WTC11 (cell line): Measurements from ENCODE around the gene OR2F2. TPM values are rescaled to one million over a fixed set of nuclear protein-coding genes. Genes with fewer than 3 reads are reported as not detected.
A peak's percentile ranks its signal among the peaks of the same experiment; 100 is the strongest.

ENCODE experiments used
- ATAC-seq: fragments of 200-7000 bp; cut with Tn5 transposase; 2 replicates; pipeline ENCODE4 v1.10.0; 2021; ENCODE audit warnings: mild to moderate bottlenecking, moderate library complexity
- CTCF ChIA-PET: fragments of 300-600 bp; sonication (Branson Sonifier 250); formaldehyde crosslinking; loops from one replicate; lab custom pipeline; 2021; ENCODE audit warnings: antibody characterized with exemption; lab: Charles Lee
- POLR2A ChIA-PET: fragments of 350-600 bp; sonication (Branson Sonifier 250); formaldehyde crosslinking; loops from one replicate; lab custom pipeline; 2021; ENCODE audit warnings: antibody characterized with exemption; lab: Charles Lee
- DNase-seq: peaks from one replicate; pipeline ENCODE4 v3.0.0; 2021; ENCODE audit warnings: low spot score
- H3K27ac Mint-ChIP-seq: 2 replicates; pipeline ENCODE4 v1.8.0; 2021; ENCODE audit warnings: mixed read lengths
- H3K27me3 Mint-ChIP-seq: 2 replicates; pipeline ENCODE4 v1.8.0; 2021; ENCODE audit warnings: low read depth, mild to moderate bottlenecking, moderate library complexity, mixed read lengths
- H3K36me3 Mint-ChIP-seq: 2 replicates; pipeline ENCODE4 v1.8.0; 2021; ENCODE audit warnings: mixed read lengths
- H3K4me1 Mint-ChIP-seq: 2 replicates; pipeline ENCODE4 v1.8.0; 2022; ENCODE audit warnings: mixed read lengths
- H3K4me3 Mint-ChIP-seq: 2 replicates; pipeline ENCODE4 v1.8.0; 2021; ENCODE audit warnings: mild to moderate bottlenecking, moderate library complexity, mixed read lengths
- H3K9me3 Mint-ChIP-seq: 2 replicates; pipeline ENCODE4 v1.8.0; 2021; ENCODE audit warnings: mixed read lengths
- CREB1 ChIP-seq: sonication (generic); formaldehyde crosslinking; IDR thresholded peaks from 2 replicates; pipeline ENCODE4 v1.8.0; 2023; ENCODE audit warnings: mild to moderate bottlenecking, missing genetic modification reagents
- CREM ChIP-seq: sonication (generic); formaldehyde crosslinking; IDR thresholded peaks from 2 replicates; pipeline ENCODE4 v1.8.1; 2022; ENCODE audit warnings: mild to moderate bottlenecking, missing genetic modification reagents, moderate library complexity
- ELF4 ChIP-seq: sonication (generic); formaldehyde crosslinking; IDR thresholded peaks from 2 replicates; pipeline ENCODE4 v1.8.1; 2022; ENCODE audit warnings: low read depth, mild to moderate bottlenecking, moderate library complexity, missing genetic modification reagents
- ERG ChIP-seq: fragments of 250-450 bp; sonication (Bioruptor Pico); IDR thresholded peaks from 2 replicates; pipeline ENCODE4 v1.8.0; 2021; ENCODE audit warnings: mild to moderate bottlenecking
- ETV6 ChIP-seq: sonication (generic); formaldehyde crosslinking; IDR thresholded peaks from 2 replicates; pipeline ENCODE4 v1.8.1; 2022; ENCODE audit warnings: mild to moderate bottlenecking, missing genetic modification reagents
- FOXK1 ChIP-seq: sonication (generic); formaldehyde crosslinking; IDR thresholded peaks from 2 replicates; pipeline ENCODE4 v1.8.0; 2022; ENCODE audit warnings: mild to moderate bottlenecking, moderate library complexity, missing genetic modification reagents
- FOXP4 ChIP-seq: sonication (generic); formaldehyde crosslinking; IDR thresholded peaks from 2 replicates; pipeline ENCODE4 v1.8.0; 2022; ENCODE audit warnings: mild to moderate bottlenecking, missing genetic modification reagents
- GABPB1 ChIP-seq: sonication (generic); formaldehyde crosslinking; IDR thresholded peaks from 2 replicates; pipeline ENCODE4 v1.8.1; 2023; ENCODE audit warnings: mild to moderate bottlenecking, missing genetic modification reagents
- GTF2I ChIP-seq: fragments of 250-450 bp; sonication (Bioruptor Pico); conservative IDR thresholded peaks from 2 replicates; pipeline ENCODE4 v1.4.0; 2021; ENCODE audit warnings: mild to moderate bottlenecking
- MYBL2 ChIP-seq: sonication (generic); formaldehyde crosslinking; IDR thresholded peaks from 2 replicates; pipeline ENCODE4 v1.8.1; 2023; ENCODE audit warnings: mild to moderate bottlenecking, moderate library complexity, missing genetic modification reagents
- NFE2L1 ChIP-seq: sonication (generic); formaldehyde crosslinking; IDR thresholded peaks from 2 replicates; pipeline ENCODE4 v1.8.1; 2023; ENCODE audit warnings: missing genetic modification reagents
- PREB ChIP-seq: sonication (generic); formaldehyde crosslinking; IDR thresholded peaks from 2 replicates; pipeline ENCODE4 v1.8.1; 2022; ENCODE audit warnings: mild to moderate bottlenecking, missing genetic modification reagents, moderate library complexity, borderline replicate concordance
- RELA ChIP-seq: sonication (generic); formaldehyde crosslinking; IDR thresholded peaks from 2 replicates; pipeline ENCODE4 v1.8.1; 2022; ENCODE audit warnings: missing genetic modification reagents, mild to moderate bottlenecking, borderline replicate concordance
- SMAD3 ChIP-seq: sonication (generic); formaldehyde crosslinking; IDR thresholded peaks from 2 replicates; pipeline ENCODE4 v1.8.0; 2022; ENCODE audit warnings: missing genetic modification reagents, mild to moderate bottlenecking, borderline replicate concordance
- SMAD4 ChIP-seq: sonication (generic); formaldehyde crosslinking; IDR thresholded peaks from 2 replicates; pipeline ENCODE4 v1.8.0; 2022; ENCODE audit warnings: mild to moderate bottlenecking, missing genetic modification reagents
- SP1 ChIP-seq: sonication (generic); formaldehyde crosslinking; conservative IDR thresholded peaks from 2 replicates; pipeline ENCODE4 v1.8.1; 2022; ENCODE audit warnings: missing genetic modification reagents
- STAT6 ChIP-seq: sonication (generic); formaldehyde crosslinking; conservative IDR thresholded peaks from 2 replicates; pipeline ENCODE4 v1.8.1; 2023; ENCODE audit warnings: mild to moderate bottlenecking, low read depth, missing genetic modification reagents, moderate library complexity
- TEAD1 ChIP-seq: sonication (generic); formaldehyde crosslinking; IDR thresholded peaks from 2 replicates; pipeline ENCODE4 v1.8.0; 2022; ENCODE audit warnings: mild to moderate bottlenecking, missing genetic modification reagents
- TP53 ChIP-seq: sonication (generic); formaldehyde crosslinking; IDR thresholded peaks from 2 replicates; pipeline ENCODE4 v1.8.1; 2023; ENCODE audit warnings: mild to moderate bottlenecking, missing genetic modification reagents
- ZBTB21 ChIP-seq: sonication (generic); formaldehyde crosslinking; IDR thresholded peaks from 2 replicates; pipeline ENCODE4 v1.8.1; 2023; ENCODE audit warnings: mild to moderate bottlenecking, missing genetic modification reagents, borderline replicate concordance
- ZNF219 ChIP-seq: sonication (generic); formaldehyde crosslinking; IDR thresholded peaks from 2 replicates; pipeline ENCODE4 v1.8.0; 2023; ENCODE audit warnings: missing genetic modification reagents, mild to moderate bottlenecking, borderline replicate concordance
- ZNF281 ChIP-seq: sonication (generic); formaldehyde crosslinking; IDR thresholded peaks from 2 replicates; pipeline ENCODE4 v1.8.0; 2023; ENCODE audit warnings: mild to moderate bottlenecking, missing genetic modification reagents
- ZNF416 ChIP-seq: fragments of 250-450 bp; sonication (Bioruptor Pico); IDR thresholded peaks from 2 replicates; pipeline ENCODE4 v1.9.0; 2021; ENCODE audit warnings: mild to moderate bottlenecking, inconsistent platforms
- total RNA-seq: library from RNA; stranded (reverse); gene quantifications from 3 replicates; pipeline ENCODE4 v1.2.3, GENCODE V29; 2021
- TF ChIP-seq, protein P1 (sequence below): sonication (generic); formaldehyde crosslinking; IDR thresholded peaks from 2 replicates; pipeline ENCODE4 v1.8.0; 2022; ENCODE audit warnings: missing genetic modification reagents

Gene OR2F2
- total RNA-seq, 1 experiment from 2014 or later = not detected

GRCh38 chr7:143901668-143902331 is 33.2 kb upstream of the OR2F2 start, which contains the start of gene TCAF1:
Gene TCAF1, minus strand, starts transcription at chr7:143902176. Its CDS starts 25,568 bp downstream, at chr7:143876608.
- POLR2A ChIA-PET = interaction anchor here (0.7 to 3.6 kb wide), 6 partner anchors 9 to 1443 kb away, joined by 3 to 46 read pairs (median 11); no protein-coding TSS in a partner anchor
- peaks cover 4% of the 10 kb centered on the region; the same call in 1 of the 2 replicates for H3K27me3 Mint-ChIP-seq
- ATAC-seq (peak; percentile 89), DNase-seq (peak; percentile 95)
- peaks cover 70% of the 10 kb centered on the region for H3K4me1 Mint-ChIP-seq
- peak within 1 kb of the TSS; percentile 95 for H3K4me3 Mint-ChIP-seq
- CTCF ChIA-PET = interaction anchor here (0.7 to 5.2 kb wide), 16 partner anchors 10 to 1424 kb away, joined by 3 to 52 read pairs (median 4); no protein-coding TSS in a partner anchor
- peaks cover 5% of the 10 kb centered on the region; the same call in 1 of the 2 replicates for H3K9me3 Mint-ChIP-seq
- no peaks in the 10 kb centered on the region for H3K36me3 Mint-ChIP-seq
- H3K27ac Mint-ChIP-seq = peak within 1 kb of the TSS; percentile 99
- TF ChIP-seq PREB (CRISPR knock-in tag) (no peak), ZBTB21 (CRISPR knock-in tag) (no peak), SMAD4 (CRISPR knock-in tag) (0 out of 2 replicates have a peak, but pooled peaks have one; percentile 35), ZNF219 (CRISPR knock-in tag) (no peak), ZNF416 (CRISPR knock-in tag) (no peak), CREB1 (CRISPR knock-in tag) (no peak), GABPB1 (peak; percentile 75), SP1 (CRISPR knock-in tag) (peak; percentile 42; the same call in 1 of the 2 replicates), ZNF281 (CRISPR knock-in tag) (no peak), ETV6 (CRISPR knock-in tag) (peak; percentile 74; the same call in 1 of the 2 replicates), FOXP4 (CRISPR knock-in tag) (peak; percentile 69; the same call in 1 of the 2 replicates), SMAD3 (CRISPR knock-in tag) (peak; percentile 82; the same call in 1 of the 2 replicates), CREM (CRISPR knock-in tag) (0 out of 2 replicates have a peak, but pooled peaks have one; percentile 56), TP53 (CRISPR knock-in tag) (no peak), GTF2I (CRISPR knock-in tag) (no peak), ELF4 (CRISPR knock-in tag) (no peak), NFE2L1 (CRISPR knock-in tag) (no peak), MYBL2 (CRISPR knock-in tag) (no peak), RELA (CRISPR knock-in tag) (no peak), TEAD1 (no peak), STAT6 (CRISPR knock-in tag) (no peak), FOXK1 (CRISPR knock-in tag) (no peak), ERG (CRISPR knock-in tag) (no peak)
- TF ChIP-seq, protein P1, sequence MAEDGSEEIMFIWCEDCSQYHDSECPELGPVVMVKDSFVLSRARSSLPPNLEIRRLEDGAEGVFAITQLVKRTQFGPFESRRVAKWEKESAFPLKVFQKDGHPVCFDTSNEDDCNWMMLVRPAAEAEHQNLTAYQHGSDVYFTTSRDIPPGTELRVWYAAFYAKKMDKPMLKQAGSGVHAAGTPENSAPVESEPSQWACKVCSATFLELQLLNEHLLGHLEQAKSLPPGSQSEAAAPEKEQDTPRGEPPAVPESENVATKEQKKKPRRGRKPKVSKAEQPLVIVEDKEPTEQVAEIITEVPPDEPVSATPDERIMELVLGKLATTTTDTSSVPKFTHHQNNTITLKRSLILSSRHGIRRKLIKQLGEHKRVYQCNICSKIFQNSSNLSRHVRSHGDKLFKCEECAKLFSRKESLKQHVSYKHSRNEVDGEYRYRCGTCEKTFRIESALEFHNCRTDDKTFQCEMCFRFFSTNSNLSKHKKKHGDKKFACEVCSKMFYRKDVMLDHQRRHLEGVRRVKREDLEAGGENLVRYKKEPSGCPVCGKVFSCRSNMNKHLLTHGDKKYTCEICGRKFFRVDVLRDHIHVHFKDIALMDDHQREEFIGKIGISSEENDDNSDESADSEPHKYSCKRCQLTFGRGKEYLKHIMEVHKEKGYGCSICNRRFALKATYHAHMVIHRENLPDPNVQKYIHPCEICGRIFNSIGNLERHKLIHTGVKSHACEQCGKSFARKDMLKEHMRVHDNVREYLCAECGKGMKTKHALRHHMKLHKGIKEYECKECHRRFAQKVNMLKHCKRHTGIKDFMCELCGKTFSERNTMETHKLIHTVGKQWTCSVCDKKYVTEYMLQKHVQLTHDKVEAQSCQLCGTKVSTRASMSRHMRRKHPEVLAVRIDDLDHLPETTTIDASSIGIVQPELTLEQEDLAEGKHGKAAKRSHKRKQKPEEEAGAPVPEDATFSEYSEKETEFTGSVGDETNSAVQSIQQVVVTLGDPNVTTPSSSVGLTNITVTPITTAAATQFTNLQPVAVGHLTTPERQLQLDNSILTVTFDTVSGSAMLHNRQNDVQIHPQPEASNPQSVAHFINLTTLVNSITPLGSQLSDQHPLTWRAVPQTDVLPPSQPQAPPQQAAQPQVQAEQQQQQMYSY = peak; percentile 54; the same call in 1 of the 2 replicates
